ENCODE data around the gene ITPR1.
A peak's percentile ranks its signal among the peaks of the same experiment; 100 is the strongest.

Gene ITPR1

GRCh38 chr3:4498446-4498845, 5.3 kb downstream of the ITPR1 start:
- Mint-ChIP-seq H3K4me1 (peaks cover 51% of the 10 kb centered on the region), H3K27ac (no peak overlapping the region), H3K9me3 (no peaks in the 10 kb centered on the region), H3K4me3 (no peak overlapping the region), H3K27me3 (no peaks in the 10 kb centered on the region)
- no peak for ATAC-seq
- DNase-seq = no peak

GRCh38 chr3:4501437-4501836, 8.3 kb downstream of the ITPR1 start:
- Mint-ChIP-seq H3K4me3 (no peak overlapping the region), H3K4me1 (peaks cover 58% of the 10 kb centered on the region), H3K27ac (no peak overlapping the region), H3K27me3 (no peaks in the 10 kb centered on the region), H3K9me3 (no peaks in the 10 kb centered on the region)
- no peak for ATAC-seq
- no peak for DNase-seq

GRCh38 chr3:4501927-4502326, 8.8 kb downstream of the ITPR1 start:
- DNase-seq (no peak), ATAC-seq (no peak)
- Mint-ChIP-seq H3K4me1 (peaks cover 58% of the 10 kb centered on the region), H3K4me3 (no peak overlapping the region), H3K27ac (no peak overlapping the region), H3K27me3 (no peaks in the 10 kb centered on the region), H3K9me3 (no peaks in the 10 kb centered on the region)

DNA sequence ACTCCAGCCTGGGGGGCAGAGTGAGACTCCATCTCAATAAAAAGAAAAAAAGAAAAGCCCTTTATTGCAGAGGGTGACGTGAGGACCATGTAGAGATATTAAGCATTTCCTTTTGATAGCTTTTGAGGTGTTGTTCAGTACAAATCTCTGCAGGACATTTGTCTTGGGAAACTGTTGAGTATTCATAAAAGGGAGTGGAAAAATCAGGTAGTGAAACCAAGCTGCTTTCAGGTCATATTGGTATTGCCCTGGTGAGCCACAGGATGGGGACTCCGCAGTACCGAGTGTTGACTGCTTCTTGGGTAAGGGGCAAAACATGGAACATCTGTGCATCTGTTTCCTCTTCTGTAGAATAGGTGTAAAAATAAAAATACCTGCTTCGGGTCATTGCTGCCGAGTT, 9.9 kb downstream of the ITPR1 start:
- Mint-ChIP-seq H3K4me3 (no peak overlapping the region), H3K9me3 (no peaks in the 10 kb centered on the region), H3K4me1 (peaks cover 60% of the 10 kb centered on the region), H3K27ac (no peak overlapping the region), H3K27me3 (no peaks in the 10 kb centered on the region)
- peak; percentile 47 for ATAC-seq
- DNase-seq = no peak

GRCh38 chr3:4504340-4505261, 11.5 kb downstream of the ITPR1 start:
- Mint-ChIP-seq H3K4me1 (peaks cover 71% of the 10 kb centered on the region), H3K9me3 (no peaks in the 10 kb centered on the region), H3K27me3 (no peaks in the 10 kb centered on the region), H3K27ac (peak overlapping the region; percentile 94 to 96), H3K4me3 (peak overlapping the region; percentile 58 to 84)
- ATAC-seq (peak; percentile 71), DNase-seq (peak; percentile 15 to 35)

- peaks cover 84% of the 10 kb centered on the region for H3K4me1 Mint-ChIP-seq
- no peaks in the 10 kb centered on the region for H3K27me3 Mint-ChIP-seq
- peak overlapping the region in 1 of 2 donors; percentile 96 for H3K27ac Mint-ChIP-seq
- ATAC-seq = no peak
- H3K9me3 Mint-ChIP-seq = no peaks in the 10 kb centered on the region
- H3K4me3 Mint-ChIP-seq = peak overlapping the region; percentile 13 to 38
- no peak for DNase-seq
Measured at GRCh38 chr3:4505688-4506558, 12.8 kb downstream of the ITPR1 start.

GRCh38 chr3:4506559-4507023, 13.4 kb downstream of the ITPR1 start:
- DNase-seq = no peak
- H3K27ac Mint-ChIP-seq = peak overlapping the region in 1 of 2 donors; percentile 96

DNA sequence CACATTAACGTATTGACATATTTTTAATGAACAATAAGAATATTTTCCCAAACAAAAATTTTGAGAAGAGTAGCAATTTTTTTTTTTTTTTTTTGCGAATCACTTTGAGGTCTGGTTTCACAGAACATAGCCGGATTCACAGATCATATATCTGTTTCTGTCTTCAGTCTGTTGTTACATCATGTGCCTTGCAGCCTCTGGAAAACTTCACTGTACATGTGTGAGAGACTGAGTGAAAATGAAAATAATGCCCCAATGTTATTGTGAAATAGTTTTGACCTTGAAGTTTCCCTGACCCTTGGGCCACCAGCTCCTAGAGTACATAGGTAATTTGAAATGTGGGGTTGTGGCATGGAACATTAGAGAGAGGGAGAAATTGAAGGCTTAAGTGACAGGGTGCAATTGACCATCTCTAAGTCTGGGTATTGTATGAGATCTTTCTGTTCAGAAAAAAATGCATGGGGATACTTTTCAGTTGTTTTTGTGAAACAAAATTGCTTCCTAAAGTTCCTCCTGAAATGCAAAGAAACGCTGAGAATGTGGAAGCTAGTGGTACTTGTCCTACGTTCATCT, 14.0 kb downstream of the ITPR1 start:
- ATAC-seq (peak; percentile 70), DNase-seq (peak in 1 of 2 donors; percentile 21)
- no peaks in the 10 kb centered on the region for H3K9me3 Mint-ChIP-seq
- peaks cover 90% of the 10 kb centered on the region for H3K4me1 Mint-ChIP-seq
- H3K27me3 Mint-ChIP-seq = no peaks in the 10 kb centered on the region
- H3K4me3 Mint-ChIP-seq = peak overlapping the region; percentile 23 to 60
- H3K27ac Mint-ChIP-seq = peak overlapping the region; percentile 91 to 96

More at GRCh38 chr3:4506559-4507023, 13.4 kb downstream of the ITPR1 start:
- peak overlapping the region; percentile 13 to 38 for H3K4me3 Mint-ChIP-seq
- no peaks in the 10 kb centered on the region for H3K9me3 Mint-ChIP-seq
- H3K4me1 Mint-ChIP-seq = peaks cover 85% of the 10 kb centered on the region
- H3K27me3 Mint-ChIP-seq = no peaks in the 10 kb centered on the region
- no peak for ATAC-seq

DNA sequence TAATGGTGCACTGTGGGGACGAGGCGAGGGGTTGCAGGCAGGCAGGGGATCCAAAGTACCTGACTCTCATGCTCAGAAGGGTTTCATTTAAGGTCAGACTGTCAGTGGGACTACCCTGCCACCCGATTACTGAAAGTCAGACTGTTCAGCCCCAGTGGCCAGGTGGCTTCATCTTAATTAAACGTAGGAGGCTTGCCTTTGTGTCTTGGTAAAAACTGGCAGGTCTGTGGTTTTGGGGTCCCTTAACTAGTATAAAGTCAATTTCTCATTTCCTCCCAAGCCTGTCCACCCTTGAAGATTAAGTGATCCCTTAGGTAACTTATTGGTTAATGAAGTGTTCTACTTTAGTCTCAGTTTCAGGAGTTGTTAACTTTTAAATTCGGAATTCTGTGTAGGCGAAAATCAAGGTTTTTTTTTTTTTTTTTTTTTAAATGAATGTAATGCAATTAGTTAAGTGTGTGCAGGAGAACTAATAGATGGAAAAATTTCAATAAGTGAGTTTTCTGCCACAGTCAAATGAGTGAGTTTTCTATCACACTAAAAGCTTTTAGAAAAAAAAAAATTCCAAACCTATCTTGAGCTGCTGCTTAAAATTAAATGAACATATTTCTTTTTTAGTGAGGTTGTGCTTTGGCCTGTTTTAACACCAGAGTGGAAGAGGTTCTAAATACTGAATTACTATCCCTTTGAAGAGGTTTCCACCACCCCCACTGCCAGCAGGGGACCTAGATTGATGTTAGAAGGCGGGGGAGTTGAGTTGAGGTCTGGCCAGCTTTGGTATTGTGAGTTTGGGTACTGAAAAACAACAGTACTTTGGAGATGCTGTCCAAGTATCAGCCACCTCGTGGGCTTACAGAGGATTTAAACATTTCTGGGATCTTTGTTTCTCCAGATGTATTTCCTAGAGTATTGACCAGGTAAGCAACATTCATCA, 15.2 kb downstream of the ITPR1 start:
- H3K4me3 Mint-ChIP-seq = peak overlapping the region in 1 of 2 donors; percentile 34
- H3K9me3 Mint-ChIP-seq = no peaks in the 10 kb centered on the region
- DNase-seq (peak in 1 of 2 donors; percentile 43), ATAC-seq (peak; percentile 58)
- peaks cover 95% of the 10 kb centered on the region for H3K4me1 Mint-ChIP-seq
- peak overlapping the region; percentile 91 to 96 for H3K27ac Mint-ChIP-seq
- no peaks in the 10 kb centered on the region for H3K27me3 Mint-ChIP-seq

DNA sequence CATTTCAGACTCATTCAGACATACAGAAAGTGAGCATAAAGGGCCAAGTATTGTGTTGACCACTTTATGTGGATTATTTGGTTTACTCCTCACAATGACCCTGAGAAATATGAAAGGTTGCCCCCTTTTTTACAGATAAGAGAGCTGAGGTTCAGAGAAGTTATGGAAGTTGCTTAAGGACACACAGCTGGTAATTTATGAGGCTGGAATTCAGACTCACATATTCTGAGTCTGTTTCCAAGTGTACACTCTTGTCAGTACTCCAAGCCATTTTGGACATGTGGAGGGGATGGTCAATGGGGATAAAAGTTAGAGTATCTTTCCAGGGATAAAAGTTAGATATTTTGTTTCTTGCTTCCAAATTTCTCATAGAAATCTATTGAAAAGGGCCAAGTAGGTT, 15.9 kb downstream of the ITPR1 start:
- Mint-ChIP-seq H3K4me3 (no peak overlapping the region), H3K4me1 (peaks cover 89% of the 10 kb centered on the region), H3K27ac (no peak overlapping the region), H3K9me3 (no peaks in the 10 kb centered on the region), H3K27me3 (no peaks in the 10 kb centered on the region)
- no peak for ATAC-seq
- DNase-seq = no peak

GRCh38 chr3:4509983-4510755, 17.0 kb downstream of the ITPR1 start:
- Mint-ChIP-seq H3K27ac (no peak overlapping the region), H3K27me3 (no peaks in the 10 kb centered on the region), H3K4me3 (no peak overlapping the region), H3K9me3 (no peaks in the 10 kb centered on the region), H3K4me1 (peaks cover 83% of the 10 kb centered on the region)
- ATAC-seq (no peak), DNase-seq (no peak)

DNA sequence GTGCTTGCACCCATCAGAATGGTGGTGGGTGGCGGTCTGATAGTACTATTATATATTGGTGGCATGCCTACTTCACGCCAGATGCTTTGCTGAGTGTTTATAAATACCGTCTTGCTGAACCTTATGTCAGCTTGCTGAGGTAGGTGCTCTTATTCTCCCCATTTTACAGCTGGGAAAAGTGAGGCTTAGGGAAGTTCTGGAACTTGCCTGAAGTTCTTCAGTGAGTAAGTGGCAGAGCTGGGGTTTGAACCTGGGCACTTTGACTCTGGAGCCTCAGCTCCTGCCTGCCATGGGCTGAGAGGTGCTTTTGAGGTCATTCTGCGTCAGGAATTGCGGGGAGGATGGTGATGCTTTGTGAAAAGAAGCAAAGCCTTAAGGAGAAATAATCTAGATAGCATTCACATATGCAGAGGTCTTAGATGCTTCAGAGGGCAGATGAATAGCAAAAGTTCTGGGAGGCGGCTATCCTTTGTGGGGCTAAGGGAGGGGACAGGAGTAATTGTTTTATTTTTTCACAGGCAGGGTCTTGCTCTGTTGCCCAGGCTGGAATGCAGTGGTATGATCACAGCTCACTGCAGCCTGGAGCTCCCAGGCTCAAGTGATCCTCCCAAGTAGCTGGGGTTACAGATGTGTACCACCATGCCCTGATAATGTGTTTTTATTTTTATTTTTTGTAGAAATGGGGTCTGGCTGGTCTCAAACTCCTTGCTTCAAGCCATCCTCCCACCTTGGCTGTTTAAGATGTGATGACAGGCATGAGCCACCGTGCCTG, 18.5 kb downstream of the ITPR1 start:
- Mint-ChIP-seq H3K4me1 (peaks cover 82% of the 10 kb centered on the region), H3K27me3 (no peaks in the 10 kb centered on the region), H3K27ac (peak overlapping the region in 1 of 2 donors; percentile 63), H3K4me3 (no peak overlapping the region), H3K9me3 (no peaks in the 10 kb centered on the region)
- DNase-seq (no peak), ATAC-seq (no peak)

DNA sequence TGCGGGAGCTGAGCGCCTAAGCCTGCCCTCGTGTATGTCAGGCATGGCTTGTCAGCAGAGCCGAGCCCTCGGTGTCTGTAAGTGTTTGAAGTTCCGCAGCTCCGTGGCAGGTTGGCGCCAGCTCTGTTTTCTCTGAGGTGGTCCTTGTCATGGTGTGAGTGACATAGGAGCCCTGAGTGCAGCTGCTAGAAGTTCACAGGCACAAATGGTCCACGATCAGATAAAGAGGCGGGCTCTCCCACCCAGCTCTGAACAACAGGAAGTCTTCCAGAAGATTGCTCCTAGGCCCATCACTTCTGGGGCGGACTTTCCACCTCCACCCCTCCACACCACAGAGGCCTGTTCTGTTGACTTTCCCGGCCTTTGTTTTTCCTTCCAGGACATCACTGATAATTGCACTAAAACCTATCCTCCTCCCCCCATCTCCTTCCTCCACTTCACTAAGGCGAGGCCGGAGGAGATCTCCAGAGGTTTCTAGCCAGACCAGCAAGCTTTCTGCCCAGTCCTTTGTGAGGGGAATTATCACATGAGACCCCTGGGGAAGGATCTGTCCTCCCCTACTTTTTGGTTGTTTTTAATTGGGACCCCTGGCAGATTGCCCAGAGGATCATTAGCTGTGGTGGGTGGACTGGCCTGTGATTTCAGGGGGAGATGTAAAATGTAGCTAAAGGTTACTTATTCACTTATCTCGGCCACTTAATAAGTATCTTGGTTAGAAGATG, 19.9 kb downstream of the ITPR1 start:
- DNase-seq (no peak), ATAC-seq (no peak)
- peaks cover 81% of the 10 kb centered on the region for H3K4me1 Mint-ChIP-seq
- H3K9me3 Mint-ChIP-seq = no peaks in the 10 kb centered on the region
- peak overlapping the region in 1 of 2 donors; percentile 5 for H3K27ac Mint-ChIP-seq
- no peak overlapping the region for H3K4me3 Mint-ChIP-seq
- no peaks in the 10 kb centered on the region for H3K27me3 Mint-ChIP-seq

Measured in stimulated activated naive CD8-positive, alpha-beta T cell treated with anti-CD3 and anti-CD28 coated beads, Interleukin-15, amount 100 ng/mL, for 72 hours (primary cell).